Fibroblast of lung (primary cell): ENCODE data around the gene SDCBP2. TPM values are rescaled to one million over a fixed set of nuclear protein-coding genes. Genes with fewer than 3 reads are reported as not detected.

Experiments
- DNase-seq, 2 donors: peaks; one replicate each; pipeline versions ENCODE4 v3.0.0 to v3.0.0-alpha.2; 2010; ENCODE audit warnings: low read depth in 2 of 2
- H2AFZ ChIP-seq: 2 replicates; pipeline ENCODE4 v1.5.1; 2012; ENCODE audit warnings: low read length, control low read depth, inconsistent platforms
- H3K27ac ChIP-seq: 2 replicates; pipeline ENCODE4 v1.5.1; 2011; ENCODE audit warnings: low read length, control low read depth; ENCODE audit not compliant: insufficient read depth
- H3K27me3 ChIP-seq: 2 replicates; pipeline ENCODE4 v1.5.1; 2011; ENCODE audit warnings: mild to moderate bottlenecking, low read length; ENCODE audit not compliant: control insufficient read depth, insufficient read depth
- H3K36me3 ChIP-seq: 2 replicates; pipeline ENCODE4 v1.5.1; 2011; ENCODE audit warnings: low read length; ENCODE audit not compliant: control insufficient read depth, insufficient read depth
- H3K4me1 ChIP-seq: 2 replicates; pipeline ENCODE4 v1.5.1; 2011; ENCODE audit warnings: low read length; ENCODE audit not compliant: control insufficient read depth, insufficient read depth; ENCODE audit errors: extremely low read depth
- H3K4me2 ChIP-seq: 2 replicates; pipeline ENCODE4 v1.5.1; 2011; ENCODE audit warnings: low read length, control low read depth; ENCODE audit not compliant: insufficient read depth; ENCODE audit errors: extremely low read depth
- H3K4me3 ChIP-seq, 4 experiments: fragments of 200-600 bp in 1 of 4; sonication (generic) in 1 of 4; replicated peaks in 1 of 4; 2 replicates each; pipeline ENCODE4 v1.5.1; 2011 to 2016; ENCODE audit warnings: low read length in 4 of 4, low read depth in 3 of 4, mild to moderate bottlenecking in 3 of 4, control low read depth in 2 of 4, inconsistent platforms in 1 of 4, mixed read lengths in 1 of 4; ENCODE audit not compliant: insufficient read depth in 1 of 4; ENCODE audit errors: control extremely low read depth in 1 of 4
- H3K79me2 ChIP-seq: 2 replicates; pipeline ENCODE4 v1.5.1; 2012; ENCODE audit warnings: mild to moderate bottlenecking, low read length, inconsistent platforms; ENCODE audit not compliant: control insufficient read depth, insufficient read depth
- H3K9ac ChIP-seq: 2 replicates; pipeline ENCODE4 v1.5.1; 2011; ENCODE audit warnings: mild to moderate bottlenecking, low read length, control low read depth; ENCODE audit not compliant: insufficient read depth
- H3K9me3 ChIP-seq: 2 replicates; pipeline ENCODE4 v1.5.1; 2012; ENCODE audit warnings: low read depth, low read length; ENCODE audit not compliant: control insufficient read depth, insufficient read depth
- H4K20me1 ChIP-seq: 2 replicates; pipeline ENCODE4 v1.5.1; 2011; ENCODE audit warnings: low read length; ENCODE audit not compliant: control insufficient read depth, insufficient read depth; ENCODE audit errors: extremely low read depth
- CTCF ChIP-seq, 2 donors: IDR thresholded peaks in 1 of 2; conservative IDR thresholded peaks in 1 of 2; 1 replicate in 1 of 2; 2 replicates in 1 of 2; pipeline ENCODE4 v1.5.1; 2011 to 2012; ENCODE audit warnings: low read length in 2 of 2, control low read depth in 1 of 2, inconsistent platforms in 1 of 2, low read depth in 1 of 2, mild to moderate bottlenecking in 1 of 2
- EZH2 ChIP-seq: IDR thresholded peaks from 2 replicates; pipeline ENCODE4 v1.5.1; 2012; ENCODE audit warnings: low read length, control low read depth, mild to moderate bottlenecking; ENCODE audit errors: missing control alignments
- polyA plus RNA-seq, 2 donors: library from polyadenylated mRNA; depleted of rRNA in 1 of 2; stranded (reverse) in 1 of 2; unstranded in 1 of 2; fragments of >200 nt; gene quantifications; 2 replicates each; pipeline ENCODE4 v1.2.1, GENCODE V29; 2011 to 2012; ENCODE audit warnings: missing spikeins in 1 of 2
- total RNA-seq: library from RNA; depleted of rRNA; stranded (reverse); fragments of >200 nt; gene quantifications from 2 replicates; pipeline ENCODE4 v1.2.1, GENCODE V29; 2014

Gene SDCBP2
- total and polyA plus RNA-seq, 2 donors (not counting 1 experiment from before 2014, with no cell fraction given), result 0.78 to 2.1 TPM

- no peaks in the 10 kb centered on the region for H3K27me3 ChIP-seq
- no peak overlapping the region for H3K4me2 ChIP-seq
- no peaks in the 10 kb centered on the region for H3K4me1 ChIP-seq
- H2AFZ ChIP-seq, result no peak overlapping the region
- H3K9me3 ChIP-seq, result no peaks in the 10 kb centered on the region
- H3K9ac ChIP-seq, result no peak overlapping the region
- no peak for TF ChIP-seq EZH2
- TF ChIP-seq CTCF (conservative IDR thresholded peaks at IDR 0.05 in 1 of 2, IDR thresholded peaks at IDR 0.05 in 1 of 2; ENCODE audit: low read depth in 1 of 2, low read length in 2 of 2), result no peak
- H3K36me3 ChIP-seq, result no peaks in the 10 kb centered on the region
- no peak overlapping the region for H3K27ac ChIP-seq
- peaks cover 3% of the 10 kb centered on the region for H3K79me2 ChIP-seq
- H4K20me1 ChIP-seq, result no peaks in the 10 kb centered on the region
- no peak overlapping the region for H3K4me3 ChIP-seq
- DNase-seq, result no peak
Observed at GRCh38 chr20:1274485-1275311, 54.2 kb downstream of the SDCBP2 start.

GRCh38 chr20:1273366-1273765 lies 55.6 kb downstream of the SDCBP2 start:
- Histone ChIP-seq H3K4me2 (no peak overlapping the region), H3K9me3 (no peaks in the 10 kb centered on the region), H3K79me2 (peaks cover 3% of the 10 kb centered on the region), H3K36me3 (no peaks in the 10 kb centered on the region), H3K27me3 (no peaks in the 10 kb centered on the region), H3K4me3 (no peak overlapping the region), H2AFZ (no peak overlapping the region), H3K4me1 (no peaks in the 10 kb centered on the region), H3K9ac (no peak overlapping the region), H3K27ac (no peak overlapping the region), H4K20me1 (no peaks in the 10 kb centered on the region)
- TF ChIP-seq CTCF (conservative IDR thresholded peaks at IDR 0.05 in 1 of 2, IDR thresholded peaks at IDR 0.05 in 1 of 2; ENCODE audit: low read depth in 1 of 2, low read length in 2 of 2), result no peak
- DNase-seq, result no peak

- no peak for TF ChIP-seq CTCF (conservative IDR thresholded peaks at IDR 0.05 in 1 of 2, IDR thresholded peaks at IDR 0.05 in 1 of 2; ENCODE audit: low read depth in 1 of 2, low read length in 2 of 2)
- no peak for TF ChIP-seq EZH2
- Histone ChIP-seq H2AFZ (no peak overlapping the region), H3K27ac (no peak overlapping the region), H3K9me3 (no peaks in the 10 kb centered on the region), H3K79me2 (peaks cover 1% of the 10 kb centered on the region), H3K27me3 (no peaks in the 10 kb centered on the region), H3K4me1 (no peaks in the 10 kb centered on the region), H3K36me3 (no peaks in the 10 kb centered on the region), H3K4me2 (no peak overlapping the region), H4K20me1 (no peaks in the 10 kb centered on the region), H3K4me3 (no peak overlapping the region), H3K9ac (no peak overlapping the region)
- DNase-seq, result no peak
Observed at GRCh38 chr20:1272368-1273100, 56.4 kb downstream of the SDCBP2 start.
